Effector memory CD4-positive, alpha-beta T cell (primary cell): ENCODE data around the gene HMX1.

Experiments
- DNase-seq, 3 donors: peaks; one replicate each; pipeline ENCODE4 v3.0.0-alpha.2; 2020
- H3K27ac ChIP-seq: 2 replicates; pipeline ENCODE4 v1.7.0; 2013; ENCODE audit warnings: mild to moderate bottlenecking, low read length, moderate library complexity; ENCODE audit not compliant: insufficient read depth, poor library complexity, severe bottlenecking
- H3K27me3 ChIP-seq: replicated peaks from 2 replicates; pipeline ENCODE4 v1.7.0; 2013; ENCODE audit warnings: mild to moderate bottlenecking, low read length; ENCODE audit not compliant: insufficient read depth, control insufficient read depth, poor library complexity, severe bottlenecking
- H3K36me3 ChIP-seq: 2 replicates; pipeline ENCODE4 v1.7.0; 2013; ENCODE audit warnings: mild to moderate bottlenecking, low read length, moderate library complexity; ENCODE audit not compliant: control insufficient read depth, insufficient read depth
- H3K4me1 ChIP-seq: 2 replicates; pipeline ENCODE4 v1.7.0; 2013; ENCODE audit warnings: low read length, mild to moderate bottlenecking; ENCODE audit not compliant: control insufficient read depth, insufficient read depth, poor library complexity, severe bottlenecking
- H3K4me3 ChIP-seq: 2 replicates; pipeline ENCODE4 v1.7.0; 2013; ENCODE audit warnings: low read length, low read depth, mild to moderate bottlenecking; ENCODE audit not compliant: insufficient read depth, poor library complexity, severe bottlenecking
- H3K9me3 ChIP-seq: 2 replicates; pipeline ENCODE4 v1.7.0; 2013; ENCODE audit warnings: mild to moderate bottlenecking, low read length, moderate library complexity; ENCODE audit not compliant: control insufficient read depth

The HMX1 gene

GRCh38 chr4:8910100-8910821 lies 38.6 kb upstream of the HMX1 start:
- no peaks in the 10 kb centered on the region for H3K4me1 ChIP-seq
- no peak overlapping the region for H3K27ac ChIP-seq
- H3K36me3 ChIP-seq: no peaks in the 10 kb centered on the region
- DNase-seq: no peak
- no peaks in the 10 kb centered on the region for H3K27me3 ChIP-seq
- H3K4me3 ChIP-seq: no peak overlapping the region
- no peaks in the 10 kb centered on the region for H3K9me3 ChIP-seq

- Histone ChIP-seq H3K4me3 (no peak overlapping the region), H3K4me1 (no peaks in the 10 kb centered on the region), H3K36me3 (no peaks in the 10 kb centered on the region), H3K27ac (no peak overlapping the region), H3K9me3 (no peaks in the 10 kb centered on the region), H3K27me3 (no peaks in the 10 kb centered on the region)
- no peak for DNase-seq
Measured at GRCh38 chr4:8909548-8909947, 37.9 kb upstream of the HMX1 start.

- Histone ChIP-seq H3K9me3 (no peaks in the 10 kb centered on the region), H3K27ac (no peak overlapping the region), H3K4me3 (no peak overlapping the region), H3K27me3 (no peaks in the 10 kb centered on the region), H3K4me1 (no peaks in the 10 kb centered on the region), H3K36me3 (no peaks in the 10 kb centered on the region)
- no peak for DNase-seq
Measured at GRCh38 chr4:8908206-8908893, 36.7 kb upstream of the HMX1 start.

- DNase-seq: no peak
- Histone ChIP-seq H3K4me1 (no peaks in the 10 kb centered on the region), H3K9me3 (no peaks in the 10 kb centered on the region), H3K4me3 (no peak overlapping the region), H3K36me3 (no peaks in the 10 kb centered on the region), H3K27ac (no peak overlapping the region), H3K27me3 (no peaks in the 10 kb centered on the region)
Measured at GRCh38 chr4:8907596-8908205, 36.1 kb upstream of the HMX1 start.

GRCh38 chr4:8906991-8907595 lies 35.5 kb upstream of the HMX1 start:
- DNase-seq: no peak
- Histone ChIP-seq H3K36me3 (no peaks in the 10 kb centered on the region), H3K4me3 (no peak overlapping the region), H3K4me1 (no peaks in the 10 kb centered on the region), H3K27ac (no peak overlapping the region), H3K9me3 (no peaks in the 10 kb centered on the region), H3K27me3 (no peaks in the 10 kb centered on the region)

- Histone ChIP-seq H3K4me1 (no peaks in the 10 kb centered on the region), H3K9me3 (no peaks in the 10 kb centered on the region), H3K27ac (no peak overlapping the region), H3K4me3 (no peak overlapping the region), H3K36me3 (no peaks in the 10 kb centered on the region), H3K27me3 (no peaks in the 10 kb centered on the region)
- DNase-seq: no peak
Measured at GRCh38 chr4:8906668-8906970, 35.0 kb upstream of the HMX1 start.

- H3K9me3 ChIP-seq: no peaks in the 10 kb centered on the region
- H3K4me3 ChIP-seq: no peak overlapping the region
- H3K27ac ChIP-seq: no peak overlapping the region
- no peaks in the 10 kb centered on the region for H3K36me3 ChIP-seq
- H3K27me3 ChIP-seq: no peaks in the 10 kb centered on the region
- DNase-seq: no peak
- H3K4me1 ChIP-seq: no peaks in the 10 kb centered on the region
Measured at GRCh38 chr4:8905773-8906667, 34.4 kb upstream of the HMX1 start.

GRCh38 chr4:8905226-8905772 lies 33.7 kb upstream of the HMX1 start:
- H3K9me3 ChIP-seq: no peaks in the 10 kb centered on the region
- H3K27ac ChIP-seq: no peak overlapping the region
- H3K4me1 ChIP-seq: no peaks in the 10 kb centered on the region
- H3K27me3 ChIP-seq: no peaks in the 10 kb centered on the region
- no peaks in the 10 kb centered on the region for H3K36me3 ChIP-seq
- no peak overlapping the region for H3K4me3 ChIP-seq
- no peak for DNase-seq

- Histone ChIP-seq H3K4me3 (no peak overlapping the region), H3K27me3 (no peaks in the 10 kb centered on the region), H3K36me3 (no peaks in the 10 kb centered on the region), H3K9me3 (no peaks in the 10 kb centered on the region), H3K4me1 (no peaks in the 10 kb centered on the region), H3K27ac (no peak overlapping the region)
- DNase-seq: no peak
Measured at GRCh38 chr4:8904666-8905065, 33.0 kb upstream of the HMX1 start.
